GM23248 (cell line): ENCODE measurements around the gene GSAP. TPM values are rescaled to one million over a fixed set of nuclear protein-coding genes. Genes with fewer than 3 reads are reported as not detected.

Experiments
- DNase-seq: peaks from one replicate; pipeline ENCODE4 v3.0.0-alpha.2; 2015
- H2AFZ ChIP-seq: fragments of 200-600 bp; sonication (generic); 2 replicates; pipeline ENCODE4 v1.6.1; 2016; ENCODE audit warnings: antibody characterized with exemption
- H3F3A ChIP-seq: fragments of 200-600 bp; sonication (generic); 2 replicates; pipeline ENCODE4 v1.6.1; 2016; ENCODE audit warnings: mild to moderate bottlenecking, antibody characterized with exemption, mixed run types; ENCODE audit not compliant: insufficient read depth
- H3K27ac ChIP-seq: fragments of 200-600 bp; sonication (generic); 2 replicates; pipeline ENCODE4 v1.5.1; 2016; ENCODE audit warnings: mild to moderate bottlenecking
- H3K27me3 ChIP-seq: fragments of 200-600 bp; sonication (generic); replicated peaks from 2 replicates; pipeline ENCODE4 v1.6.1; 2016; ENCODE audit warnings: mild to moderate bottlenecking; ENCODE audit not compliant: insufficient read depth
- H3K36me3 ChIP-seq: fragments of 200-600 bp; sonication (generic); 2 replicates; pipeline ENCODE4 v1.6.1; 2016; ENCODE audit warnings: low read depth, mild to moderate bottlenecking
- H3K4me1 ChIP-seq: fragments of 200-600 bp; sonication (generic); 2 replicates; pipeline ENCODE4 v1.6.1; 2016; ENCODE audit warnings: mild to moderate bottlenecking; ENCODE audit not compliant: insufficient read depth
- H3K4me2 ChIP-seq: fragments of 200-600 bp; sonication (generic); one replicate; pipeline ENCODE4 v1.6.1; 2016; ENCODE audit warnings: mild to moderate bottlenecking; ENCODE audit not compliant: unreplicated experiment
- H3K4me3 ChIP-seq: fragments of 200-600 bp; sonication (generic); 2 replicates; pipeline ENCODE4 v1.5.1; 2016; ENCODE audit warnings: mild to moderate bottlenecking
- H3K79me2 ChIP-seq: fragments of 200-600 bp; sonication (generic); 2 replicates; pipeline ENCODE4 v1.6.1; 2016; ENCODE audit warnings: mild to moderate bottlenecking; ENCODE audit not compliant: insufficient read depth
- H3K9ac ChIP-seq: fragments of 200-600 bp; sonication (generic); 2 replicates; pipeline ENCODE4 v1.6.1; 2016; ENCODE audit warnings: mild to moderate bottlenecking
- H3K9me2 ChIP-seq: fragments of 200-600 bp; sonication (generic); 2 replicates; pipeline ENCODE4 v1.6.1; 2016; ENCODE audit warnings: mixed run types, mild to moderate bottlenecking, moderate library complexity; ENCODE audit not compliant: insufficient read depth
- H3K9me3 ChIP-seq: fragments of 200-600 bp; sonication (generic); one replicate; pipeline ENCODE4 v1.6.1; 2017; ENCODE audit warnings: low read depth
- H4K20me1 ChIP-seq: fragments of 200-600 bp; sonication (generic); 2 replicates; pipeline ENCODE4 v1.6.0; 2016; ENCODE audit not compliant: insufficient read depth
- EZH2 ChIP-seq: fragments of 200-600 bp; sonication (generic); IDR thresholded peaks from 2 replicates; pipeline ENCODE4 v1.6.1; 2018; ENCODE audit warnings: antibody characterized with exemption, mild to moderate bottlenecking; ENCODE audit not compliant: insufficient read depth, poor library complexity, severe bottlenecking
- EZH2phosphoT487 ChIP-seq: fragments of 200-600 bp; sonication (generic); IDR thresholded peaks from 2 replicates; pipeline ENCODE4 v1.6.1; 2018; ENCODE audit warnings: antibody characterized with exemption, moderate library complexity, mild to moderate bottlenecking, low read depth; ENCODE audit not compliant: insufficient read depth
- WGBS, 2 experiments: methylation state at CpG; one replicate each; pipeline ENCODE4 v1.1.6; 2015 to 2017; ENCODE audit warnings: low lambda C conversion rate in 2 of 2, low coverage in 1 of 2; ENCODE audit errors: missing lambda C conversion rate in 2 of 2; 5-methylcytosine and 5-hydroxymethylcytosine counted together
- in situ Hi-C: fragments of 300-500 bp; cut with MboI; formaldehyde crosslinking; loops from 2 replicates; pipeline ENCODE4 v1.15.0; 2020
- polyA plus RNA-seq: library from polyadenylated mRNA; unstranded; fragments of >200 nt; fragmentation: Nextera tagmentation; extraction: Ambion mirVana; gene quantifications from 2 replicates; pipeline ENCODE4 v1.2.1, GENCODE V29; 2016
- total RNA-seq: library from RNA; depleted of rRNA; stranded (reverse); fragments of >200 nt; shearing (Covaris generic); gene quantifications from 2 replicates; pipeline ENCODE4 v1.2.3, GENCODE V29; 2014; rRNA removed

GSAP gene
- total and polyA plus RNA-seq, 2 experiments from 2014 or later = 4.2 to 4.3 TPM

- Histone ChIP-seq H4K20me1 (no peaks in the 10 kb centered on the region), H3K4me2 (no peak overlapping the region), H3K27ac (no peak overlapping the region), H3K9me2 (no peaks in the 10 kb centered on the region), H3K9me3 (no peaks in the 10 kb centered on the region), H3K36me3 (no peaks in the 10 kb centered on the region), H3K27me3 (no peaks in the 10 kb centered on the region), H3F3A (no peaks in the 10 kb centered on the region), H3K4me1 (no peaks in the 10 kb centered on the region), H3K79me2 (no peaks in the 10 kb centered on the region), H3K4me3 (no peak overlapping the region), H2AFZ (no peak overlapping the region), H3K9ac (no peak overlapping the region)
- in situ Hi-C loops = no loop called here
- 78 to 83% methylated on average over 4 of the region's 4 CpGs for whole genome bisulfite sequencing, 2 experiments
- no peak for TF ChIP-seq EZH2
- no peak for TF ChIP-seq EZH2phosphoT487
- DNase-seq = no peak
Observed at GRCh38 chr7:77265666-77266065, 150.5 kb downstream of the GSAP start.

GRCh38 chr7:77262316-77262715 lies 153.8 kb downstream of the GSAP start:
- 80 to 84% methylated on average over 4 of the region's 4 CpGs for WGBS, 2 experiments
- no peak for TF ChIP-seq EZH2phosphoT487
- TF ChIP-seq EZH2 = no peak
- Histone ChIP-seq H3K4me3 (no peak overlapping the region), H3K27ac (no peak overlapping the region), H3K4me2 (no peak overlapping the region), H3F3A (no peaks in the 10 kb centered on the region), H3K79me2 (no peaks in the 10 kb centered on the region), H3K4me1 (no peaks in the 10 kb centered on the region), H3K9ac (no peak overlapping the region), H3K27me3 (no peaks in the 10 kb centered on the region), H2AFZ (no peak overlapping the region), H3K9me3 (no peaks in the 10 kb centered on the region), H3K36me3 (no peaks in the 10 kb centered on the region), H4K20me1 (no peaks in the 10 kb centered on the region), H3K9me2 (no peaks in the 10 kb centered on the region)
- in situ Hi-C loops = no loop called here
- no peak for DNase-seq

Other genes with a start within 250 kb of the GSAP start
- 3.8 and 4.8 TPM in 2 replicates for gene FGL2, start 216.5 kb downstream of the GSAP start, total RNA-seq
- gene FGL2, start 216.5 kb downstream of the GSAP start, polyA plus RNA-seq = 1.3 and 1.6 TPM in 2 replicates
- gene PTPN12, start 120.9 kb upstream of the GSAP start, total RNA-seq = 24.9 and 25.6 TPM in 2 replicates
- 18.7 and 21.7 TPM in 2 replicates for gene PTPN12, start 120.9 kb upstream of the GSAP start, polyA plus RNA-seq